CD14-positive monocyte (primary cell): ENCODE data around the gene INO80E. TPM values are rescaled to one million over a fixed set of nuclear protein-coding genes. Genes with fewer than 3 reads are reported as not detected.
A peak's percentile ranks its signal among the peaks of the same experiment; 100 is the strongest.

Source experiments
- DNase-seq, 3 donors: peaks; one replicate each; pipeline ENCODE4 v3.0.0-alpha.2; 2011 to 2022
- H2AFZ ChIP-seq: 2 replicates; pipeline ENCODE4 v1.6.0; 2012; ENCODE audit warnings: mild to moderate bottlenecking, low read depth, low read length, inconsistent platforms; ENCODE audit not compliant: insufficient read depth, poor library complexity, severe bottlenecking
- H3K27ac ChIP-seq, 2 donors: 1 replicate in 1 of 2; 2 replicates in 1 of 2; pipeline ENCODE4 v1.5.1; 2012 to 2013; ENCODE audit warnings: low read length in 2 of 2, control low read depth in 1 of 2, inconsistent platforms in 1 of 2, low read depth in 1 of 2, mild to moderate bottlenecking in 1 of 2
- H3K27me3 ChIP-seq, 2 donors: one replicate each; pipeline versions ENCODE4 v1.6.0 to v1.6.1; 2011 to 2013; ENCODE audit warnings: low read length in 2 of 2; ENCODE audit not compliant: control insufficient read depth in 2 of 2, insufficient read depth in 2 of 2
- H3K36me3 ChIP-seq, 2 donors: replicated peaks in 1 of 2; 1 replicate in 1 of 2; 2 replicates in 1 of 2; pipeline versions ENCODE4 v1.5.1 to v1.6.1; 2012 to 2013; ENCODE audit warnings: low read length in 2 of 2, control low read depth in 1 of 2, inconsistent platforms in 1 of 2, mild to moderate bottlenecking in 1 of 2; ENCODE audit not compliant: insufficient read depth in 2 of 2, control insufficient read depth in 1 of 2
- H3K4me1 ChIP-seq, 2 donors: 1 replicate in 1 of 2; 2 replicates in 1 of 2; pipeline versions ENCODE4 v1.5.1 to v1.6.1; 2012 to 2013; ENCODE audit warnings: low read length in 2 of 2, control low read depth in 1 of 2, inconsistent platforms in 1 of 2, mild to moderate bottlenecking in 1 of 2, moderate library complexity in 1 of 2; ENCODE audit not compliant: insufficient read depth in 2 of 2, control insufficient read depth in 1 of 2
- H3K4me2 ChIP-seq: replicated peaks from 2 replicates; pipeline ENCODE3; 2012; ENCODE audit warnings: low read length, moderate library complexity, mild to moderate bottlenecking; ENCODE audit not compliant: poor library complexity, severe bottlenecking; ENCODE audit errors: extremely low read depth
- H3K4me3 ChIP-seq, 3 experiments: fragments of 200-600 bp in 1 of 3; sonication (generic) in 1 of 3; replicated peaks in 1 of 3; 1 replicate in 2 of 3; 2 replicates in 1 of 3; pipeline ENCODE4 v1.5.1; 2011 to 2013; ENCODE audit warnings: low read length in 3 of 3, mild to moderate bottlenecking in 3 of 3, control low read depth in 2 of 3, low read depth in 2 of 3, inconsistent platforms in 1 of 3, moderate library complexity in 1 of 3
- H3K79me2 ChIP-seq: 2 replicates; pipeline ENCODE4 v1.6.0; 2012; ENCODE audit warnings: mild to moderate bottlenecking, control low read depth, inconsistent platforms, low read length, moderate library complexity; ENCODE audit not compliant: insufficient read depth
- H3K9ac ChIP-seq: 2 replicates; pipeline ENCODE4 v1.6.0; 2017; ENCODE audit warnings: low read length, mild to moderate bottlenecking; ENCODE audit not compliant: insufficient read depth, poor library complexity, severe bottlenecking
- H3K9me3 ChIP-seq, 2 donors: replicated peaks in 1 of 2; 1 replicate in 1 of 2; 2 replicates in 1 of 2; pipeline versions ENCODE4 v1.5.1 to v1.6.1; 2012 to 2013; ENCODE audit warnings: low read length in 2 of 2, control low read depth in 1 of 2; ENCODE audit not compliant: control insufficient read depth in 1 of 2, insufficient read depth in 1 of 2
- H4K20me1 ChIP-seq: 2 replicates; pipeline ENCODE4 v1.6.0; 2012; ENCODE audit warnings: mild to moderate bottlenecking, low read length, control low read depth, moderate library complexity; ENCODE audit not compliant: insufficient read depth
- H3K27ac Mint-ChIP-seq, 7 donors: one replicate each; pipeline ENCODE4 v1.8.0; 2020; ENCODE audit warnings: mild to moderate bottlenecking in 7 of 7, mixed read lengths in 7 of 7, moderate library complexity in 6 of 7, inconsistent platforms in 2 of 7
- H3K27me3 Mint-ChIP-seq, 3 donors: one replicate each; pipeline ENCODE4 v1.8.0; 2021 to 2022; ENCODE audit warnings: low read depth in 3 of 3, mild to moderate bottlenecking in 3 of 3, mixed read lengths in 3 of 3, moderate library complexity in 3 of 3, inconsistent platforms in 1 of 3
- H3K36me3 Mint-ChIP-seq, 2 donors: one replicate each; pipeline ENCODE4 v1.8.0; 2020; ENCODE audit warnings: mixed read lengths in 2 of 2, inconsistent platforms in 1 of 2, mild to moderate bottlenecking in 1 of 2
- H3K4me1 Mint-ChIP-seq: one replicate; pipeline ENCODE4 v1.8.0; 2020; ENCODE audit warnings: mild to moderate bottlenecking, mixed read lengths
- H3K4me3 Mint-ChIP-seq, 2 donors: one replicate each; pipeline ENCODE4 v1.8.0; 2020; ENCODE audit warnings: mild to moderate bottlenecking in 2 of 2, mixed read lengths in 2 of 2, moderate library complexity in 1 of 2
- H3K9me3 Mint-ChIP-seq, 7 donors: one replicate each; pipeline ENCODE4 v1.8.0; 2020 to 2022; ENCODE audit warnings: mixed read lengths in 7 of 7, mild to moderate bottlenecking in 6 of 7, moderate library complexity in 6 of 7, inconsistent platforms in 2 of 7
- CTCF ChIP-seq: fragments of 200-600 bp; IDR thresholded peaks from one replicate; pipeline ENCODE4 v1.8.0; 2022; ENCODE audit warnings: antibody characterized with exemption, mild to moderate bottlenecking
- WGBS: methylation state at CpG from one replicate; pipeline ENCODE4 v1.1.5; 2013; ENCODE audit warnings: missing lambda C conversion rate; ENCODE audit not compliant: insufficient coverage; 5-methylcytosine and 5-hydroxymethylcytosine counted together
- intact Hi-C, 2 donors: fragments of 100-400 bp; cut with micrococcal nuclease; formaldehyde crosslinking; loops; one replicate each; pipeline versions ENCODE4 v1.15.0 to v1.15.1; 2023
- polyA plus RNA-seq, 3 donors: library from polyadenylated mRNA; depleted of rRNA in 1 of 3; unstranded in 2 of 3; stranded (reverse) in 1 of 3; fragments of 300-500 nt in 2 of 3; fragments of >200 nt in 1 of 3; fragmentation: Illumina TruSeq in 2 of 3; gene quantifications; 1 replicate in 2 of 3; 2 replicates in 1 of 3; pipeline ENCODE4 v1.2.3, GENCODE V29; 2012 to 2021

Gene INO80E
- polyA plus RNA-seq, 3 donors, result 2.8 to 57.6 (median 3.5) TPM

- Histone ChIP-seq H3K4me1 (peaks cover 15 to 18% of the 10 kb centered on the region in 2 donors), H3K79me2 (peaks cover 8% of the 10 kb centered on the region), H3K27me3 (no peaks in the 10 kb centered on the region), H3K9me3 (no peaks in the 10 kb centered on the region), H4K20me1 (no peaks in the 10 kb centered on the region), H2AFZ (peak overlapping the region; percentile 92), H3K36me3 (peaks cover 7 to 13% of the 10 kb centered on the region in 2 donors), H3K9ac (peak overlapping the region; percentile 80), H3K4me2 (peak overlapping the region; percentile 98), H3K4me3 (peak overlapping the region; percentile 87 to 93 (median 91)), H3K27ac (peak overlapping the region; percentile 85 to 92)
- peaks cover 2 to 8% (median 2%) of the 10 kb centered on the region in 3 donors for H3K27me3 Mint-ChIP-seq
- no peak for TF ChIP-seq CTCF
- peak overlapping the region; percentile 88 to 98 (median 96) for H3K27ac Mint-ChIP-seq
- H3K4me3 Mint-ChIP-seq, result peak overlapping the region; percentile 95 to 96
- peaks cover 18% of the 10 kb centered on the region for H3K4me1 Mint-ChIP-seq
- WGBS, result 0% methylated on average over 8 of the region's 18 CpGs
- DNase-seq, result peak; percentile 43 to 60 (median 60)
- intact Hi-C loops, result loop anchor here (5.0 kb wide), 1 partner anchor 35 kb away; the partner anchor contains the start of gene KCTD13 (in 2 of the 2)
- no peaks in the 10 kb centered on the region for H3K9me3 Mint-ChIP-seq
- H3K36me3 Mint-ChIP-seq, result peaks cover 13 to 24% of the 10 kb centered on the region in 2 donors
Observed at GRCh38 chr16:29962344-29962994, 33.6 kb upstream of the INO80E start.

GRCh38 chr16:29963021-29963743 is 32.9 kb upstream of the INO80E start:
- Histone ChIP-seq H3K4me3 (peak overlapping the region; percentile 87 to 93 (median 91)), H3K27ac (peak overlapping the region; percentile 85 to 92), H3K9me3 (no peaks in the 10 kb centered on the region), H3K4me1 (peaks cover 15 to 18% of the 10 kb centered on the region in 2 donors), H3K79me2 (peaks cover 8% of the 10 kb centered on the region), H3K36me3 (peaks cover 12 to 18% of the 10 kb centered on the region in 2 donors), H3K4me2 (peak overlapping the region; percentile 98), H2AFZ (peak overlapping the region; percentile 92), H4K20me1 (peaks cover under 1% of the 10 kb centered on the region), H3K9ac (peak overlapping the region; percentile 80), H3K27me3 (no peaks in the 10 kb centered on the region)
- TF ChIP-seq CTCF, result no peak
- H3K9me3 Mint-ChIP-seq, result no peaks in the 10 kb centered on the region
- intact Hi-C loops, result loop anchor here (5.0 kb wide), 1 partner anchor 36 kb away; the partner anchor contains the start of gene KCTD13 (in 2 of the 2)
- no peak for DNase-seq
- peak overlapping the region; percentile 95 to 96 for H3K4me3 Mint-ChIP-seq
- 90% methylated on average over 13 of the region's 14 CpGs for WGBS
- H3K4me1 Mint-ChIP-seq, result peaks cover 18% of the 10 kb centered on the region
- peaks cover 2 to 3% (median 2%) of the 10 kb centered on the region in 3 donors for H3K27me3 Mint-ChIP-seq
- peak overlapping the region; percentile 88 to 98 (median 96) for H3K27ac Mint-ChIP-seq
- peaks cover 18 to 30% of the 10 kb centered on the region in 2 donors for H3K36me3 Mint-ChIP-seq
